SK-N-SH (cell line): ENCODE data around the gene RGPD3.

Source experiments
- CTCF ChIP-seq: fragments of 200-600 bp; sonication (generic); IDR thresholded peaks from 2 replicates; pipeline ENCODE4 v1.6.1; 2017; ENCODE audit warnings: antibody characterized with exemption, mild to moderate bottlenecking, moderate library complexity
- TF ChIP-seq, protein P1 (sequence below): fragments of 150-350 bp; IDR thresholded peaks from 2 replicates; pipeline ENCODE4 v1.6.1; 2017; ENCODE audit warnings: antibody characterized with exemption, low read length, low read depth, borderline replicate concordance

DNA sequence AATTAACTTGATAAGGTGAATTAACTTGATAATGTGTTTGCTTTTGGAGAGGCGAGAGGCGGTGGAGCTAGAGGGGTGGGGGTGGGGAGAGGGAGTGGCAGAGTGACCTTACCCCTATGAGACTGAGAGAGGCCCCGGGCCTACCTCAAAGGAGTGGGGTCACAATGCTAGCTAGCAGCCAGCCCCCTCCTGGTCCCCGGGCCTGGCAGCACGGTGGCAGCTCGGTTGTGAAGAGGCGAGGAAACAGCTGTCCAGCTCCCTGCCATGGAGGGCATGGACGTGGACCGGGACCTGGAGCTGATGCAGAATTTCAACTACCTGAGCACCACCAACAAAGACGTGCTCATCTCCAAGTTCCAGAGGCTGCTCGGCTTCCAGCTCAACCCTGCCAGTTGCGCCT is 123.9 kb downstream of the RGPD3 start:
- TF ChIP-seq, protein P1, sequence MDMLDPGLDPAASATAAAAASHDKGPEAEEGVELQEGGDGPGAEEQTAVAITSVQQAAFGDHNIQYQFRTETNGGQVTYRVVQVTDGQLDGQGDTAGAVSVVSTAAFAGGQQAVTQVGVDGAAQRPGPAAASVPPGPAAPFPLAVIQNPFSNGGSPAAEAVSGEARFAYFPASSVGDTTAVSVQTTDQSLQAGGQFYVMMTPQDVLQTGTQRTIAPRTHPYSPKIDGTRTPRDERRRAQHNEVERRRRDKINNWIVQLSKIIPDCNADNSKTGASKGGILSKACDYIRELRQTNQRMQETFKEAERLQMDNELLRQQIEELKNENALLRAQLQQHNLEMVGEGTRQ: no peak
- no peak for TF ChIP-seq CTCF
